ENCODE results near the gene DZANK1. TPM values are rescaled to one million over a fixed set of nuclear protein-coding genes. Genes with fewer than 3 reads are reported as not detected.

The DZANK1 gene
- total RNA-seq, 4 donors from 2014 or later: 0.18 to 1.0 (median 0.62) TPM

DNA sequence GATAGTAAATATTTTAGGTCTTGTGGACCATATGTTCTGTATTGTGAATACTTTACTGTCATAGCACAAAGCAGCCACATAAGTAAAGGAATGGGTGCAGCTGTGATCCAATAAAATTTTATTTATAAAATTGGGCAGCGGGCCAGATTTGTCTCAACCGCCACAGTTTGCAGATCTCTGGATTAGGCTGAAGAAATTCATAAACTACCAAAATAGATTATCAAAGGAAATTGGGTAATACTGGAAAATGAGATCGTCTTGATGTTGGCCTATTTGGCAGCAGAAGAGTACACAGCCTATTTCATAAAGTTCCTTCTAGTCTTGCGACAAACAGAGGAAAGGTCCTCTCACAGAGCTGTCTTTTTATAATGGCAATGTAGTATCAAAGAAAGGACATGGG, 69.8 kb downstream of the DZANK1 start:
- Histone ChIP-seq H3K4me1 (no peaks in the 10 kb centered on the region), H3K27me3 (no peaks in the 10 kb centered on the region), H3K27ac (no peak overlapping the region), H3K36me3 (no peaks in the 10 kb centered on the region), H3K9me3 (no peaks in the 10 kb centered on the region), H3K4me3 (no peak overlapping the region)
- DNase-seq (no peak), ATAC-seq (peak in 1 of 2 donors; percentile 45)
- TF ChIP-seq, protein P1, sequence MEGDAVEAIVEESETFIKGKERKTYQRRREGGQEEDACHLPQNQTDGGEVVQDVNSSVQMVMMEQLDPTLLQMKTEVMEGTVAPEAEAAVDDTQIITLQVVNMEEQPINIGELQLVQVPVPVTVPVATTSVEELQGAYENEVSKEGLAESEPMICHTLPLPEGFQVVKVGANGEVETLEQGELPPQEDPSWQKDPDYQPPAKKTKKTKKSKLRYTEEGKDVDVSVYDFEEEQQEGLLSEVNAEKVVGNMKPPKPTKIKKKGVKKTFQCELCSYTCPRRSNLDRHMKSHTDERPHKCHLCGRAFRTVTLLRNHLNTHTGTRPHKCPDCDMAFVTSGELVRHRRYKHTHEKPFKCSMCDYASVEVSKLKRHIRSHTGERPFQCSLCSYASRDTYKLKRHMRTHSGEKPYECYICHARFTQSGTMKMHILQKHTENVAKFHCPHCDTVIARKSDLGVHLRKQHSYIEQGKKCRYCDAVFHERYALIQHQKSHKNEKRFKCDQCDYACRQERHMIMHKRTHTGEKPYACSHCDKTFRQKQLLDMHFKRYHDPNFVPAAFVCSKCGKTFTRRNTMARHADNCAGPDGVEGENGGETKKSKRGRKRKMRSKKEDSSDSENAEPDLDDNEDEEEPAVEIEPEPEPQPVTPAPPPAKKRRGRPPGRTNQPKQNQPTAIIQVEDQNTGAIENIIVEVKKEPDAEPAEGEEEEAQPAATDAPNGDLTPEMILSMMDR (IDR thresholded peaks at IDR 0.05 in 4 of 5, conservative IDR thresholded peaks at IDR 0.05 in 1 of 5): no peak
- no peak for TF ChIP-seq POLR2A (IDR thresholded peaks at IDR 0.05)
- in situ Hi-C loops (cut with MboI; ENCODE audit: low sequenced_read_pairs in 4 of 4) (no loop called here), intact Hi-C loops (cut with DNase I; ENCODE audit: low total_unique reads) (no loop called here)

DNA sequence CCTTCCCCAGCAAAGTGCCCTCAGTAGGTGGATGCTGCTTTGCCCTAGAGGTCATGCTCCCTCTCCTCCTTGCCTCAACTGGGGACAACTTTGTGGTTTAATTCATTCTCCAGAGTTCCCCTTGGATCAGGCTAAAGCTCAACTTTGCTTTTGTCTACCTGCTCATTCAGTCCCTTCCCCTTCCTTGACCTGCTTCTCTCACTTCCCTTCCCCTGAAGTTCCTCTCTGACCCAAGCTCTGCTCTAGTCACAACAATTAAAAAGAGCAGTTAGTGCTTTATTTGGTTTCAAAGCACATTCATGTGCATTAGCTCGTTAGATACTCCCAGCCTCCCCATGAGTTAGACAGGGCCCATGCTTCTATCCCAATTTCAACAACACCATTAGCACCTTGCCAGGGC, 71.3 kb downstream of the DZANK1 start:
- no peaks in the 10 kb centered on the region for H3K36me3 ChIP-seq
- no peak overlapping the region for H3K4me3 ChIP-seq
- H3K27ac ChIP-seq: no peak overlapping the region
- TF ChIP-seq, protein P1 (IDR thresholded peaks at IDR 0.05 in 4 of 5, conservative IDR thresholded peaks at IDR 0.05 in 1 of 5): no peak
- no peak for TF ChIP-seq POLR2A (IDR thresholded peaks at IDR 0.05)
- DNase-seq (no peak), ATAC-seq (no peak)
- H3K9me3 ChIP-seq: no peaks in the 10 kb centered on the region
- intact Hi-C loops (cut with DNase I; ENCODE audit: low total_unique reads): no loop called here
- in situ Hi-C loops (cut with MboI; ENCODE audit: low sequenced_read_pairs in 4 of 4): no loop called here
- H3K27me3 ChIP-seq: no peaks in the 10 kb centered on the region
- no peaks in the 10 kb centered on the region for H3K4me1 ChIP-seq

DNA sequence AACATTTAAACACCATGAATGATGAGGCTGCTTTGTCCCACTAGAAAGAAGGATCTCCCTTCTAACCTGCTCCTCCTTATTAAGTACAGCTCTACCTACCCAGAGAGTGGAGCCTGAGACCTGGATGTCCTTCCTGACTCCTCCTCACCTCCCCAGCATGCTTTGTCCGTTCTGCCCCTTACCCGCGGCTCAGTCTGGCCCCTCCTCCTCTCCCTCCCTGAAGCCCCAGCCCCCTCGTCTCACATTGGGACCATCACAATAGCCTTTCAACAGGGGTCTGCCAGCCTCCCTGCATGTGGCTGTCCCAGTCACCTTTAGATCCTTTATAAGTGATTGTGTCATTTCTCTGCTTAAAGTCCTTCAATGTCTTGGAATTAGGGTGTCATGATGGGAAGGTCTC, 72.5 kb downstream of the DZANK1 start:
- intact Hi-C loops (cut with DNase I; ENCODE audit: low total_unique reads): no loop called here
- in situ Hi-C loops (cut with MboI; ENCODE audit: low sequenced_read_pairs in 4 of 4): no loop called here
- TF ChIP-seq, protein P1 (IDR thresholded peaks at IDR 0.05 in 4 of 5, conservative IDR thresholded peaks at IDR 0.05 in 1 of 5): no peak
- no peak for TF ChIP-seq POLR2A (IDR thresholded peaks at IDR 0.05)

DNA sequence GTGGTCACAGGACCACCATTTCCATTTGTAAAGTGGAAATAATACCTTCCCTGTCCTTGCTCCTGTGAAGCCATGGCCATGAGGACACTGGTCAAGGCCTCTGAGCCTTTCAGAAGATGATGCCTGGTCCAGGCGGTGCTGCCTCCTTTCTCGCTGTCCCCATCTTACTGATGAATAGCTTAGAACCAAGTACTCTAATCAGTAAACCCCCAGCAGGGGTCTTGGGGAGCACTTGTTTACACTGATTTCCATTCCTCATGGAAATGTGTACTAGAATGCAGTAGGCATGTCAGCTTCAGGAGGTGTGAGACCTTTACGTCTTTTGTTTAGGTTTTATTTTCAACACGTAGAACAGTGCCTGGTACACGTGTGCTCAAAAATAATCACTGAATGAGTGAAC, 75.1 kb downstream of the DZANK1 start:
- ATAC-seq: no peak
- Histone ChIP-seq H3K9me3 (no peaks in the 10 kb centered on the region), H3K4me3 (no peak overlapping the region), H3K36me3 (no peaks in the 10 kb centered on the region), H3K4me1 (no peaks in the 10 kb centered on the region), H3K27ac (no peak overlapping the region), H3K27me3 (no peaks in the 10 kb centered on the region)
- intact Hi-C loops (cut with DNase I; ENCODE audit: low total_unique reads) (no loop called here), in situ Hi-C loops (cut with MboI; ENCODE audit: low sequenced_read_pairs in 4 of 4) (no loop called here)
- no peak for DNase-seq
- TF ChIP-seq POLR2A (IDR thresholded peaks at IDR 0.05): no peak
- TF ChIP-seq, protein P1 (IDR thresholded peaks at IDR 0.05 in 4 of 5, conservative IDR thresholded peaks at IDR 0.05 in 1 of 5): no peak

More for the DNA sequence above, 72.5 kb downstream of the DZANK1 start:
- Histone ChIP-seq H3K4me1 (no peaks in the 10 kb centered on the region), H3K36me3 (no peaks in the 10 kb centered on the region), H3K27me3 (no peaks in the 10 kb centered on the region), H3K27ac (no peak overlapping the region), H3K4me3 (no peak overlapping the region), H3K9me3 (no peaks in the 10 kb centered on the region)
- ATAC-seq: no peak
- DNase-seq: no peak

DNA sequence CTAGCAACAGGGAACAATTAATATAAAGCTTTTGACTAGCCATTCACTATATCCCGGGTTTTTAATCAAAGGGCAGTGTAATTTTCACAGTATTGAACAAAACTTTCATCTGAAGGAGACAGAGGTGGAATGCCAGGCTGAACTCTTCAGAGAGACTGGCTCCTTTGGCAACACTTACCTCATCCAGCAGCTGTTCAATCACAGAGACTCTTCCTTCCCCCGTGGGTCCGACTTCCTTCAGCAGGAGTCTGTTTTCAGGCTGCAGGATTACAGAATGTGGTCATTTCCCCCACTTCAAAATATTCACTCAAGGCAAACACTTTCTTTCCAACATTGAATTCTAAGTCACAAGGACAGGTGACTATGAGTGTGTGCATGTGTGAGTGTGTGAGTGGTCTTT, 76.6 kb downstream of the DZANK1 start:
- no peak for ATAC-seq
- intact Hi-C loops (cut with DNase I; ENCODE audit: low total_unique reads) (no loop called here), in situ Hi-C loops (cut with MboI; ENCODE audit: low sequenced_read_pairs in 4 of 4) (no loop called here)
- TF ChIP-seq, protein P1 (IDR thresholded peaks at IDR 0.05 in 4 of 5, conservative IDR thresholded peaks at IDR 0.05 in 1 of 5): no peak
- TF ChIP-seq POLR2A (IDR thresholded peaks at IDR 0.05): no peak
- no peak for DNase-seq
- H3K27me3 ChIP-seq: no peaks in the 10 kb centered on the region
- no peaks in the 10 kb centered on the region for H3K36me3 ChIP-seq
- H3K27ac ChIP-seq: no peak overlapping the region
- H3K9me3 ChIP-seq: no peaks in the 10 kb centered on the region
- no peaks in the 10 kb centered on the region for H3K4me1 ChIP-seq
- no peak overlapping the region for H3K4me3 ChIP-seq
